ENCODE results near the gene KIAA1755. TPM values are rescaled to one million over a fixed set of nuclear protein-coding genes. Genes with fewer than 3 reads are reported as not detected.

KIAA1755 gene
- total RNA-seq, 1 experiment from 2014 or later = 0.17 TPM

DNA sequence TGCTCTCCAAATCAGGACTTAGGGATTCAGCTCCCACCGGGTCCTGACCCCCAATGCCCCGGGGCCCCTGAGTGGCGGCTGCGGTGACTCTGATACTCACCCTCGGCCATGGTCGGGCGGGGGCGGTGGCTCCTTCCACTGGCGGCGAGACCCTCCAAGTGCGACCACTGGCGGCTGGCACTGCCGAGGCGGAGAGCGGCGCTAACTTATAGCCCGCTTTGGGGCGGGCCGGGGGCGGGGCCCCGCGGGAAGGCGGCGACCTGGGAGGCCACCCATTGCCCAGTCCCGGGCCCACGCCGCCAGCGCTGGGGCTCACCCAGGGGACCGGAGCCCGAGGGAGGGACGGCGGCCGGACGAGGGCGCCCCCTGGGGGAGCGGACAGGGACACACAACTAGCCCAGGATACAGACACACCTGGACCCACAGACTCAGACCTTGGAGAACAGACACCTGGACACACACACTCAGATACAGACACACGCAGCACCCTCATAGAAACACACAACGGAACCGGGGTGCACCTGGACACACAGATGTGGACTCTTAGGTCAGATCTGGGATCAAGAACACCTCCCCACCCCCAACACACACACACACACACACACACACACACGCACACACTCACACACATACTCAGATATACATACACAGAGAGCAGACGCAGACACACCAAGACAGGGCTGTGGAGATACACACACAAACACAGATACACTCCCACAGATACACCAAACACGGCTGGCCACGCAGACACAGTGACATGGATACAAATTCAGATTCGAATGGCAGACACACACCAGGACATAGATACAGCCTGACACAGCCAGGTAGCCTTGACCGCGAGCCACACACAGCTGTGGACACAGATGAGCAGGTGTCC lies 95.2 kb downstream of the KIAA1755 start, which contains the start of gene TGM2:
TSS of gene TGM2 (minus strand) at position 182 of the 877 bp plus-strand sequence. CDS start at position 110, 72 bp downstream.
- Histone ChIP-seq H3K4me1 (ENCODE audit: insufficient read depth, low read length) (no peaks in the 10 kb centered on the region), H3K4ac (ENCODE audit: low read depth, low read length) (no peak within 1 kb of the TSS), H3K9ac (ENCODE audit: extremely low read depth, insufficient read length, low read length) (no peak within 1 kb of the TSS), H3K56ac (ENCODE audit: insufficient read length, low read depth, low read length) (no peak within 1 kb of the TSS), H2AFZ (ENCODE audit: low read length) (no peak within 1 kb of the TSS), H2BK15ac (ENCODE audit: low read depth, low read length) (no peak within 1 kb of the TSS), H3K27ac (ENCODE audit: insufficient read length, low read depth, low read length) (no peak within 1 kb of the TSS), H3T11ph (ENCODE audit: low read length) (no peak within 1 kb of the TSS), H2BK20ac (ENCODE audit: low read depth, low read length, poor library complexity, severe bottlenecking) (no peak within 1 kb of the TSS), H3K27me3 (ENCODE audit: insufficient read depth, low read length) (no peaks in the 10 kb centered on the region), H4K8ac (replicated peaks; ENCODE audit: insufficient read length, low read depth, low read length) (no peak within 1 kb of the TSS), H3K18ac (ENCODE audit: insufficient read length, low read depth, low read length) (no peak within 1 kb of the TSS), H4K20me1 (ENCODE audit: control insufficient read depth, insufficient read depth, insufficient read length) (no peaks in the 10 kb centered on the region), H4K91ac (ENCODE audit: insufficient read length, low read depth, low read length) (no peak within 1 kb of the TSS), H2BK12ac (ENCODE audit: insufficient read length, low read depth, low read length) (no peak within 1 kb of the TSS), H3K4me2 (ENCODE audit: insufficient read depth, insufficient read length, low read length) (peak within 1 kb of the TSS; percentile 47), H4K5ac (ENCODE audit: insufficient read length, low read depth, low read length) (no peak within 1 kb of the TSS), H3K23me2 (ENCODE audit: insufficient read length, low read depth, low read length, poor library complexity, severe bottlenecking) (peaks cover 4% of the 10 kb centered on the region), H3K79me1 (ENCODE audit: insufficient read depth, low read depth, low read length, poor library complexity, severe bottlenecking) (no peaks in the 10 kb centered on the region), H3K23ac (ENCODE audit: insufficient read length, low read depth, low read length) (no peak within 1 kb of the TSS), H2BK120ac (ENCODE audit: low read depth, low read length, poor library complexity, severe bottlenecking) (no peak within 1 kb of the TSS), H2BK5ac (ENCODE audit: insufficient read length, low read length) (no peak within 1 kb of the TSS), H3K79me2 (ENCODE audit: insufficient read depth, low read length) (no peaks in the 10 kb centered on the region), H3K9me3 (ENCODE audit: control insufficient read depth, low read depth, low read length) (no peaks in the 10 kb centered on the region), H2AK5ac (ENCODE audit: insufficient read length, low read length) (no peak within 1 kb of the TSS), H3K14ac (ENCODE audit: insufficient read depth, low read length) (no peak within 1 kb of the TSS; the same call in 1 of the 2 replicates)
- Mint-ChIP-seq H3K27ac (no peak within 1 kb of the TSS; a peak in 1 of 7 replicates), H3K27me3 (ENCODE audit: low read depth) (peaks cover 9% of the 10 kb centered on the region), H3K9me3 (peaks cover 0 to 2% of the 10 kb centered on the region in 2 experiments; a peak in 1 of 5 replicates), H3K4me1 (peaks cover 7 to 8% of the 10 kb centered on the region in 2 experiments; a peak in 3 of 4 replicates), H3K4me3 (peak within 1 kb of the TSS; percentile 51 to 69), H3K36me3 (ENCODE audit: insufficient read depth in 1 of 3, low read depth in 3 of 3) (no peaks in the 10 kb centered on the region)
- peak; percentile 71 for DNase-seq
- no CpG with 5 or more reads among the region's 46 CpGs for WGBS (ENCODE audit: extremely low coverage, insufficient read length, low lambda C conversion rate)
- TF ChIP-seq, protein P1, sequence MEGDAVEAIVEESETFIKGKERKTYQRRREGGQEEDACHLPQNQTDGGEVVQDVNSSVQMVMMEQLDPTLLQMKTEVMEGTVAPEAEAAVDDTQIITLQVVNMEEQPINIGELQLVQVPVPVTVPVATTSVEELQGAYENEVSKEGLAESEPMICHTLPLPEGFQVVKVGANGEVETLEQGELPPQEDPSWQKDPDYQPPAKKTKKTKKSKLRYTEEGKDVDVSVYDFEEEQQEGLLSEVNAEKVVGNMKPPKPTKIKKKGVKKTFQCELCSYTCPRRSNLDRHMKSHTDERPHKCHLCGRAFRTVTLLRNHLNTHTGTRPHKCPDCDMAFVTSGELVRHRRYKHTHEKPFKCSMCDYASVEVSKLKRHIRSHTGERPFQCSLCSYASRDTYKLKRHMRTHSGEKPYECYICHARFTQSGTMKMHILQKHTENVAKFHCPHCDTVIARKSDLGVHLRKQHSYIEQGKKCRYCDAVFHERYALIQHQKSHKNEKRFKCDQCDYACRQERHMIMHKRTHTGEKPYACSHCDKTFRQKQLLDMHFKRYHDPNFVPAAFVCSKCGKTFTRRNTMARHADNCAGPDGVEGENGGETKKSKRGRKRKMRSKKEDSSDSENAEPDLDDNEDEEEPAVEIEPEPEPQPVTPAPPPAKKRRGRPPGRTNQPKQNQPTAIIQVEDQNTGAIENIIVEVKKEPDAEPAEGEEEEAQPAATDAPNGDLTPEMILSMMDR (conservative IDR thresholded peaks at IDR 0.05) = peak; percentile 91

Measured in H9 (cell line).